Prostate gland (tissue), 2 donors: Measurements from ENCODE around the gene ABCA13. TPM values are rescaled to one million over a fixed set of nuclear protein-coding genes. Genes with fewer than 3 reads are reported as not detected.

Source experiments
- DNase-seq: peaks from one replicate; pipeline ENCODE4 v3.0.0-alpha.2; 2019; ENCODE audit warnings: low spot score
- H3K27ac ChIP-seq, 2 donors: fragments of 200-600 bp; sonication (generic); 2 replicates each; pipeline ENCODE4 v1.5.1; 2017 to 2019
- H3K27me3 ChIP-seq: fragments of 200-600 bp; sonication (generic); replicated peaks from 2 replicates; pipeline ENCODE4 v1.5.1; 2019; ENCODE audit not compliant: insufficient read depth
- H3K36me3 ChIP-seq, 2 donors: fragments of 200-600 bp; sonication (generic); 1 replicate in 1 of 2; 2 replicates in 1 of 2; pipeline versions ENCODE4 v1.5.1 to v1.8.1; 2017 to 2019
- H3K4me1 ChIP-seq: fragments of 200-600 bp; sonication (generic); replicated peaks from 2 replicates; pipeline ENCODE4 v1.5.1; 2019
- H3K4me3 ChIP-seq, 2 donors: fragments of 200-600 bp; sonication (generic); 2 replicates each; pipeline ENCODE4 v1.5.1; 2017 to 2019
- H3K9me3 ChIP-seq: fragments of 200-600 bp; sonication (generic); 2 replicates; pipeline ENCODE4 v1.5.1; 2017
- CTCF ChIP-seq, 4 experiments: fragments of 200-600 bp in 2 of 4; fragments of 450-650 bp in 2 of 4; sonication (generic) in 2 of 4; IDR thresholded peaks; 1 replicate in 3 of 4; 2 replicates in 1 of 4; pipeline ENCODE4 v1.5.1; 2016 to 2019; ENCODE audit warnings: antibody characterized with exemption in 4 of 4, mild to moderate bottlenecking in 2 of 4, moderate library complexity in 2 of 4
- POLR2A ChIP-seq: fragments of 450-650 bp; IDR thresholded peaks from one replicate; pipeline ENCODE4 v1.6.1; 2016; ENCODE audit warnings: antibody characterized with exemption, mild to moderate bottlenecking
- POLR2AphosphoS5 ChIP-seq: sonication (generic); formaldehyde crosslinking; IDR thresholded peaks from one replicate; pipeline ENCODE4 v1.6.1; 2017; ENCODE audit warnings: antibody characterized with exemption
- WGBS: methylation state at CpG from one replicate; pipeline ENCODE4 v1.1.5; 2018; 5-methylcytosine and 5-hydroxymethylcytosine counted together
- intact Hi-C: fragments of 100-400 bp; cut with DNase I; formaldehyde crosslinking; loops from one replicate; pipeline ENCODE4 v1.14.2; 2022
- total RNA-seq, 2 donors: library from RNA; depleted of rRNA; stranded (reverse); fragments of >200 nt; gene quantifications; one replicate each; pipeline ENCODE4 v1.1.0, GENCODE V29; 2016

ABCA13 gene
- total RNA-seq, 2 donors from 2014 or later, result 0.14 to 3.5 TPM

- H3K27me3 ChIP-seq, result no peaks in the 10 kb centered on the region
- H3K27ac ChIP-seq, result no peak overlapping the region
- no peaks in the 10 kb centered on the region for H3K9me3 ChIP-seq
- intact Hi-C loops, result no loop called here
- H3K36me3 ChIP-seq, result no peaks in the 10 kb centered on the region
- no peak for DNase-seq
- no peak overlapping the region for H3K4me3 ChIP-seq
- H3K4me1 ChIP-seq, result no peaks in the 10 kb centered on the region
- 76% methylated on average over 7 of the region's 7 CpGs for WGBS
- TF ChIP-seq CTCF (IDR thresholded peaks at IDR 0.05), result no peak
- no peak for TF ChIP-seq POLR2A
- no peak for TF ChIP-seq POLR2AphosphoS5
Observed at GRCh38 chr7:48351900-48352299, 180.6 kb downstream of the ABCA13 start.

GRCh38 chr7:48355346-48355745 is 184.1 kb downstream of the ABCA13 start:
- TF ChIP-seq POLR2A, result no peak
- no peak for TF ChIP-seq CTCF (IDR thresholded peaks at IDR 0.05)
- TF ChIP-seq POLR2AphosphoS5, result no peak
- H3K27me3 ChIP-seq, result no peaks in the 10 kb centered on the region
- H3K27ac ChIP-seq, result no peak overlapping the region
- no peaks in the 10 kb centered on the region for H3K4me1 ChIP-seq
- intact Hi-C loops, result no loop called here
- H3K4me3 ChIP-seq, result no peak overlapping the region
- no peaks in the 10 kb centered on the region for H3K36me3 ChIP-seq
- H3K9me3 ChIP-seq, result no peaks in the 10 kb centered on the region
- no peak for DNase-seq
- WGBS, result 92% methylated on average over 3 of the region's 3 CpGs

- no peaks in the 10 kb centered on the region for H3K4me1 ChIP-seq
- no peak for TF ChIP-seq CTCF (IDR thresholded peaks at IDR 0.05)
- TF ChIP-seq POLR2AphosphoS5, result no peak
- no peak for TF ChIP-seq POLR2A
Observed at GRCh38 chr7:48360574-48360973, 189.3 kb downstream of the ABCA13 start.

GRCh38 chr7:48363174-48363573 is 191.9 kb downstream of the ABCA13 start:
- DNase-seq, result no peak
- intact Hi-C loops, result no loop called here
- Histone ChIP-seq H3K27ac (no peak overlapping the region), H3K36me3 (no peaks in the 10 kb centered on the region), H3K27me3 (no peaks in the 10 kb centered on the region), H3K4me1 (no peaks in the 10 kb centered on the region), H3K4me3 (no peak overlapping the region), H3K9me3 (no peaks in the 10 kb centered on the region)
- WGBS, result 25% methylated on average over 3 of the region's 3 CpGs
- TF ChIP-seq POLR2AphosphoS5 (no peak), CTCF (IDR thresholded peaks at IDR 0.05) (no peak), POLR2A (no peak)

More at GRCh38 chr7:48360574-48360973, 189.3 kb downstream of the ABCA13 start:
- Histone ChIP-seq H3K9me3 (no peaks in the 10 kb centered on the region), H3K27ac (no peak overlapping the region), H3K27me3 (no peaks in the 10 kb centered on the region), H3K4me3 (no peak overlapping the region), H3K36me3 (no peaks in the 10 kb centered on the region)
- intact Hi-C loops, result no loop called here
- 84% methylated on average over 6 of the region's 6 CpGs for WGBS
- no peak for DNase-seq

GRCh38 chr7:48365010-48365409 is 193.8 kb downstream of the ABCA13 start:
- no peak overlapping the region for H3K4me3 ChIP-seq
- no peaks in the 10 kb centered on the region for H3K9me3 ChIP-seq
- no peaks in the 10 kb centered on the region for H3K36me3 ChIP-seq
- H3K27ac ChIP-seq, result no peak overlapping the region
- WGBS, result 29% methylated on average over 2 of the region's 2 CpGs
- intact Hi-C loops, result no loop called here
- no peaks in the 10 kb centered on the region for H3K27me3 ChIP-seq
- DNase-seq, result no peak
- TF ChIP-seq CTCF (IDR thresholded peaks at IDR 0.05) (no peak), POLR2A (no peak), POLR2AphosphoS5 (no peak)
- no peaks in the 10 kb centered on the region for H3K4me1 ChIP-seq
